Sigmoid colon (tissue), 3 donors: Measurements from ENCODE around the gene SLC16A13.

Experiments
- CTCF ChIP-seq, 4 experiments: fragments of 450-650 bp in 3 of 4; fragments of 200-600 bp in 1 of 4; IDR thresholded peaks; one replicate each; pipeline ENCODE4 v1.5.1; 2016 to 2019; ENCODE audit warnings: antibody characterized with exemption in 4 of 4, mild to moderate bottlenecking in 3 of 4, moderate library complexity in 2 of 4
- POLR2A ChIP-seq, 2 donors: fragments of 450-650 bp; IDR thresholded peaks; one replicate each; pipeline ENCODE4 v1.6.1; 2016; ENCODE audit warnings: antibody characterized with exemption in 2 of 2, mild to moderate bottlenecking in 2 of 2, moderate library complexity in 2 of 2

GRCh38 chr17:7048968-7049367 is 13.2 kb downstream of the SLC16A13 start:
- TF ChIP-seq CTCF (IDR thresholded peaks at IDR 0.05) (no peak), POLR2A (IDR thresholded peaks at IDR 0.05) (no peak)
